ENCODE data around the gene ADAMTS17.

DNA sequence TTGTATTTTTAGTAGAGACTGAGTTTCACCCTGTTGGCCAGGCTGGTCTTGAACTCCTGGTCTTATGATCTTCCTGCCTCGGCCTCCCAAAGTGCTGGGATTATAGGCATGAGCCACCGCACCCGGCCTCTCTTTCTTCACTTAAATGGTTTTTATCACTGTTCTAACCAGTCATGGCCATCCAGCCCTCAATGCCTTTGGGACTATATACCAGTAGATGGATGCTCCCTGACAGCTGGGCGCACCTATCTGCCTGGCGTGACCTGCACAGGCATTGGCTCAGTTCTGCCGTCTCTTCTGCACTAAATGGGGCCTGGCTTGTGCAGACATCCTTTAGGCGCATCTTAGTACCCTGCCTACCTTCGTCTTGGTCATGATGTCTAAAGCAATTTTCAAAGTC is 233.4 kb downstream of the ADAMTS17 start:
- TF ChIP-seq, protein P1, sequence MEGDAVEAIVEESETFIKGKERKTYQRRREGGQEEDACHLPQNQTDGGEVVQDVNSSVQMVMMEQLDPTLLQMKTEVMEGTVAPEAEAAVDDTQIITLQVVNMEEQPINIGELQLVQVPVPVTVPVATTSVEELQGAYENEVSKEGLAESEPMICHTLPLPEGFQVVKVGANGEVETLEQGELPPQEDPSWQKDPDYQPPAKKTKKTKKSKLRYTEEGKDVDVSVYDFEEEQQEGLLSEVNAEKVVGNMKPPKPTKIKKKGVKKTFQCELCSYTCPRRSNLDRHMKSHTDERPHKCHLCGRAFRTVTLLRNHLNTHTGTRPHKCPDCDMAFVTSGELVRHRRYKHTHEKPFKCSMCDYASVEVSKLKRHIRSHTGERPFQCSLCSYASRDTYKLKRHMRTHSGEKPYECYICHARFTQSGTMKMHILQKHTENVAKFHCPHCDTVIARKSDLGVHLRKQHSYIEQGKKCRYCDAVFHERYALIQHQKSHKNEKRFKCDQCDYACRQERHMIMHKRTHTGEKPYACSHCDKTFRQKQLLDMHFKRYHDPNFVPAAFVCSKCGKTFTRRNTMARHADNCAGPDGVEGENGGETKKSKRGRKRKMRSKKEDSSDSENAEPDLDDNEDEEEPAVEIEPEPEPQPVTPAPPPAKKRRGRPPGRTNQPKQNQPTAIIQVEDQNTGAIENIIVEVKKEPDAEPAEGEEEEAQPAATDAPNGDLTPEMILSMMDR (conservative IDR thresholded peaks at IDR 0.05) = no peak
- TF ChIP-seq EZH2 (IDR thresholded peaks at IDR 0.05; ENCODE audit: low read depth) = no peak
